Kidney epithelial cell (primary cell): ENCODE data around the gene FOXF1. TPM values are rescaled to one million over a fixed set of nuclear protein-coding genes. Genes with fewer than 3 reads are reported as not detected.

Source experiments
- DNase-seq: peaks from one replicate; pipeline ENCODE4 v3.0.0-alpha.2; 2010; ENCODE audit warnings: low read depth
- H3K27me3 ChIP-seq: 2 replicates; pipeline ENCODE4 v1.6.0; 2011; ENCODE audit warnings: low read length; ENCODE audit not compliant: control insufficient read depth, insufficient read depth
- H3K36me3 ChIP-seq: 2 replicates; pipeline ENCODE4 v1.5.1; 2011; ENCODE audit warnings: low read length; ENCODE audit not compliant: control insufficient read depth, insufficient read depth
- H3K4me3 ChIP-seq: 2 replicates; pipeline ENCODE4 v1.5.1; 2011; ENCODE audit warnings: low read depth, mild to moderate bottlenecking, control low read depth, low read length
- CTCF ChIP-seq: IDR thresholded peaks from 2 replicates; pipeline ENCODE4 v1.5.1; 2011; ENCODE audit warnings: mild to moderate bottlenecking, moderate library complexity, low read length, control low read depth, inconsistent platforms; ENCODE audit not compliant: insufficient read depth, poor library complexity, severe bottlenecking
- total RNA-seq: library from RNA; depleted of rRNA; stranded (reverse); fragments of >200 nt; gene quantifications from 2 replicates; pipeline ENCODE4 v1.2.3, GENCODE V29; 2015

The FOXF1 gene
- total RNA-seq, 1 donor from 2014 or later = not detected

- DNase-seq = no peak
- Histone ChIP-seq H3K36me3 (no peaks in the 10 kb centered on the region), H3K27me3 (peaks cover 26% of the 10 kb centered on the region), H3K4me3 (no peak overlapping the region)
- TF ChIP-seq CTCF = no peak
Measured at GRCh38 chr16:86525696-86526095, 15.4 kb downstream of the FOXF1 start.

- no peak for DNase-seq
- Histone ChIP-seq H3K36me3 (no peaks in the 10 kb centered on the region), H3K27me3 (peaks cover 17% of the 10 kb centered on the region), H3K4me3 (no peak overlapping the region)
- no peak for TF ChIP-seq CTCF
Measured at GRCh38 chr16:86527366-86527765, 17.0 kb downstream of the FOXF1 start.

GRCh38 chr16:86528061-86528929 lies 18.0 kb downstream of the FOXF1 start:
- Histone ChIP-seq H3K27me3 (peaks cover 13% of the 10 kb centered on the region), H3K36me3 (no peaks in the 10 kb centered on the region), H3K4me3 (no peak overlapping the region)
- no peak for TF ChIP-seq CTCF
- no peak for DNase-seq

GRCh38 chr16:86529160-86529559 lies 18.8 kb downstream of the FOXF1 start:
- no peak for DNase-seq
- H3K4me3 ChIP-seq = no peak overlapping the region
- H3K27me3 ChIP-seq = peaks cover 12% of the 10 kb centered on the region
- no peaks in the 10 kb centered on the region for H3K36me3 ChIP-seq
- no peak for TF ChIP-seq CTCF

- DNase-seq = no peak
- H3K4me3 ChIP-seq = no peak overlapping the region
- H3K36me3 ChIP-seq = no peaks in the 10 kb centered on the region
- no peak for TF ChIP-seq CTCF
- peaks cover 11% of the 10 kb centered on the region for H3K27me3 ChIP-seq
Measured at GRCh38 chr16:86530251-86531190, 20.2 kb downstream of the FOXF1 start.
